DMS79 (cell line): ENCODE measurements around the gene UCKL1.
"Not testable (repeated sequence)": the region's sequence is repeated elsewhere in the genome, so short reads cannot be mapped to it uniquely, and the experiment has no call there.

Experiments
- DNase-seq: peaks from one replicate; lab custom pipeline; 2025; lab: John Stamatoyannopoulos, UW

The UCKL1 gene

DNA sequence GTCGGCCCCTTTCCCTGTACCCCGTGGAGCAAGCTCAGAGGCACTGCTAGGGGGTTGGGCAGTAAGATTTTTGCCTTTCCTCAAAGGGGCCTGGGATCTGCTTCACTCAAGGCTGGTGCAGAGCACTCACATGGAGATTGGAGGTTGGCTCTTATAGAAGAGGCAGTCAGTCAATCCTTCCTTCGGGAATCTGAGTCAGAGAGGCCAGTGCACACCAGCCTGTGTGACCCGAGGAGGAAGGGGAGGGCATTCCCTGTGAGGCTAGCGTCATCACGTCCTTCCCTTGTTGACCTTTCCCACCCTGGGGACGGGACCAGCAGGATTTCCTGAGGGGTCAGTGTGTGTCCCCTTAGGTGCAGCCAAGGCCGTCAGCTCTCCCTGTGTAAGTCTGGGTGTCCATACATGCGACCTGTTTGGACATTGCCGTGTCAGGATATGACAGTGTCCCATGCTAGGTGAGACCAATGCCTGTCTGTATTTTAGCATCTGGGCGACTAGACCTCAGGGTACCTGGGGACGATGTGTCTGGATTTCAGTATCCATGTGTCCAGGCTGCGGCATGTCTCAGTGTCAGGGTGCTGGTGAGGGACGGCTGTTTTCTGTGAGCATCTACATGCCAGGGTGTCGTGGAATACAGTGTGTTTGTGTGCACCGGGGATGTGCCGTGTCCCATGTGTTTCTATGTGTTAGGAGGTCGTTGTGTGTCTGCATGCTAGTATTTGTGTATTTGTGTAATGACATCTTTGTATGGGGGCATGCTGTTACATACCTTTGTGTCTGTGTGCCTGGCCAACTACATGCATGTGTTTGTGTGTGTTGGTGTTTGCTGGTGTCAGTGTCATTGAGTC, 16.3 kb upstream of the UCKL1 start:
- DNase-seq: no peak

DNA sequence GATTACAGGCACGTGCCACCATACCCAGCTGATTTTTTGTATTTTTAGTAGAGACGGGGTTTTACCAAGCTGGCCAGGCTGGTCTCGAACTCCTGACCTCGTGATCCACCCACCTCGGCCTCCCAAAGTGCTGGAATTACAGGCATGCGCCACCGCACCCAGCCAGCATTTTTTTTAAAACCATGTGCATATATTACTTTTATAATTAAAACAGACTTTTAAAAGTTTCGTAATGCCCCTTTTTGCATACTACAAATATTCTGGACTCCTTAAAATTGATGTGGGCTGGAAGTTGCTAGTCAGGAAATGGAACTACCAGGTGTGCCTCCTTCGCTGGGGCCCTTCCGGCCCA, 15.7 kb upstream of the UCKL1 start:
- DNase-seq: not testable (repeated sequence)

DNA sequence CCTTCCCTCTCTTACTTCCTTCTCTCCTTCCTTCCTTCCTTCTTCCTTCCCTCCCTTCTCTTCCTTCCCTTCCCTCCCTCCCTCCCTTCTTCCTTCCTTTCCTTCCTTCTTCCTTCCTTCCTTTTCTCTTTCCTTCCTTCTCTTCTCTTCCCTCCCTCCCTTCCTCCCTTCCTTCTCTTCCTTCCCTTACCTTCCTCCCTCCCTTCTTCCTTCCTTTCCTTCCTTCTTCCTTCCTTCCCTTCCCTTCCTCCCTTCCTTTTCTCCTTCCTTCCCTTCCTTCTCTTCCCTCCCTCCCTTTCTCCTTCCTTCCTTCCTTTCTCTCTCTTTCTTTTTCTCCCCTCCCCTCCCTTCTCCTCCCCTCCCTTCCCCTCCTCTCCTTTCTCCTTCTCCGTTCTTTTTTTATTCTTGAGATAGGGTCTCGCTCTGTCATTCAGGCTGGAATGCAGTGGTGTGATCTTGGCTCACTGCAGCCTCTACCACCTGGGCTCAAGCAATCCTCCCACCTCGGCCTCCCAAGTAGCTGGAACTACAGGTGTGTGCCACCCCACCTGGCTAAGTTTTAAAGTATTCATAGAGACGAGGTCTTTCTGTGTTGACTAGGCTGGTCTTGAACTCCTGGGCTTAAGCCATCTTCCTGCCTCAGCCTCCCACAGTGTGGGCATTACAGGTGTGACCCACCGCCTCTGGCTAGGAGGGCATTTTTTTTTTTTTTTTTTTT, 14.7 kb upstream of the UCKL1 start:
- no peak for DNase-seq

DNA sequence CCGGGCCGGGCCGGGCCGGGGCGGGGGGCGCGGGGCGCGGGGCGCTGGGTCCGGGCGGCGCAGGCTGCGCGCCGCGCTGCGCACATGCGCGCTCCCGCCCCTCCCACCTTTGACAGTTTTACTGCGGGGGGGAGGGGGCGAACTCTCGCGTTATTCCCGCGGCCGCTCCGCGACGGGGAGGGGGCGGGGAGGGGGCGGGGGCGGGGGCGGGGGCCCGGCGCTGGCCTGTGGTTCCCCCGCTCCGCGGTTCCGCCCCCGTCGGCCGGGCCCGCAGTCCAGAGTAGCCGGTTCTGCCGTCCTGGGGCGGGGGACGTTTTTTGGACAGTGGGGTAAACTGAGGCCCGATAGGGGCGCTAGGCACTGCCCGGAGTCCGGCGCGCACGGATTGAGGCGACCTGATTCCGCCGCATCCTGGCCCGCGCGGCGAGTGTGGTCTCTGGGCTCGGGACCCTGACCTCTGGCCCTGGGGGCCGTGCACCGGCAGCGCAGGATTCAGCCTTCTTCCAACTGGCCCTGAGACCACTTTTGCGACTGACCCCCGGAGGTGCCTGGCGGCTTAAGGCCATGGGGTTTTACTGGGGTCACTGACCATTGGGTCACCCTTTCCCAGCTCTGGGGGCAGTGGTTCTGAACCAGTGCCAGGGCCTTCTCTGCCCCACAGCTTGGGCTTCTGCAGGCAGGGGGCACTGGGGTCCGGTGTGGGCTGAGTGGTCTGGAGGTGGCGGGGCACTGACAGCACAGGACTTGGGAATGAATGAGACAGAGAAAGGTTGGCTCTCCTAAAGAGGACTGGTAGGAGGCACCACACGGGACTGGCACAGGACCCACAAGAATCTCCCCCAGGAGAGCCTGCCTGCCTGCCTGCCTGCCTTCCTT, 13.9 kb upstream of the UCKL1 start, which contains the start of gene ZNF512B:
Gene ZNF512B, minus strand, starts transcription at position 93 of the 876 bp plus-strand sequence. CDS start 1,980 bp downstream, outside the sequence.
- peak; percentile 32 for DNase-seq

DNA sequence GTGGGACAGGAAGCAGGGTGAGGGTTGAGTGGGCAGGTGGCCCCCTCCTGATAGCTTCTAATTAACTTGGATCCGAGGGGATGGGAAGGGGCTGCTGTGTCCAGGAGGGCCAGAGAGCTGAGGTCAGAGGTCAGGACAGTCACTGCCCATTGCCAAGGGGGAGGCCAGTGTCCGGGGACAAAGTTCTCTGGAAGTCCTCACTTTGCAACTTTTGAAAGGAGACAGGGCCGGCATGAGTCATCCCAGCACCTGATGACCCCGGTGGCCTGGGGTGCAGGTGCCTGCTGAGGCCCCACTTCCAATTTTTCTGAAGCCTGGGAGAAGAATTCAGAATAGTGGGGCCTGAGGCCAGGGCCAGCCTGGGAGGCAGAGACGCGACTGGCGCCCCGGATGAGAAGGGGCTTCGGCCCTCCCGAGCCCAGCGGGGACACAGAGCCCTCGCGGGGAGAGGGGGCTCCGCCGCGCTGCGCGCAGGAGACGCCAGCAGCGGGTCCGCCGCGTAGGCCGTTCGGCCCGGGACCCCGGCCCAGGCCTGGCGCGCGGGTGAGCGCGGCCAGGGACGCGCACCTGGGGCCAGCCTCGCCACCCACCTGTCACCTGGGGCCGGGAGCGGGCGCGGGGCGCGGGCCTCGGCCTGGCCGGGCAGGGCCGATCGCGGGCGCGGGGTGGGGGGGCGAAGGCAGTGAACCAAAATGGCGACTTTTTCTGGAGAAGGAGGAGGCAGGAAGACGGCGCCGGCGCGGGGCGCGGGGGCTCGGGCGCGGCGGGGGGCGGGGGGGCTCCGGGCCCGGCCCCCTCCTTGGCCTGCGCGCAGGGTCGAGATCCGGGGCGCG, 12.9 kb upstream of the UCKL1 start:
- no peak for DNase-seq

DNA sequence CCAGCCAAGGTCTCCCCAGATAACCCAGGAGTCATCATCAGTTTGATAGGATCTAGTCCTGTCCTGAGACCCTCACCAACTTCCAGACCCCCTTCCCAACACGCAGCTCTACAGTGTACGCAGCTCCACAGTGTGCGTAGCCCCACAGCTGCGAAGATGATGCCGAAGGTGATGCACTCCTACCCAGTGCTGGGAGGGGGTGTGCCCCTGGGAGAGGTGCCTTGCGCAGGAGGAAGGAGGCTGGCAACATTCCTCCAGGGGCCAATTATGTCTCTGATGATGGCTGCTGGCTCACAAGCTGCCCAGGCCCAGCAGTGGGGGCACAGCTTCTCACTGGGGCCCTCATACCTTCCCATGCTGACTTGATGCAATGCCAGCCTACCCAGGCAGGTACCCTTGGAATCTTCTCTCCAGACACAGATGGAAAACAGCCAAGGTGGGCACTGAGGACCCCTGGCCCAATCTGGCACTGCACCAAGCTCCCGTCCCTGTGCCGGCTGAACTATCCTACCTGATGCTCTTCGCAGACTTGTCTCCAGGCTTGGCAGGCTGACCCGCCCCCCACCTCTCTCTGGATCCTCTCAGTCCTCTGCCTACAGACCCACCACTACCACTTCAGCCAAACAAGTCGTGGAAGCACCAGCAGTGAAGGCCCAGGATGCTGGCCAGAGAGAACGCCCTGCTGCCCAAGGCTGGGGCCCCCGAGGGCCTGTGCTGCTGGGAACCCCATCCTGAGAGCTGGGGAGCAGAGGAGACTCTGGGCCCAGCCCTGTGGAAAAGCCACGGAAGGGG, 12.1 kb upstream of the UCKL1 start:
- DNase-seq: no peak

DNA sequence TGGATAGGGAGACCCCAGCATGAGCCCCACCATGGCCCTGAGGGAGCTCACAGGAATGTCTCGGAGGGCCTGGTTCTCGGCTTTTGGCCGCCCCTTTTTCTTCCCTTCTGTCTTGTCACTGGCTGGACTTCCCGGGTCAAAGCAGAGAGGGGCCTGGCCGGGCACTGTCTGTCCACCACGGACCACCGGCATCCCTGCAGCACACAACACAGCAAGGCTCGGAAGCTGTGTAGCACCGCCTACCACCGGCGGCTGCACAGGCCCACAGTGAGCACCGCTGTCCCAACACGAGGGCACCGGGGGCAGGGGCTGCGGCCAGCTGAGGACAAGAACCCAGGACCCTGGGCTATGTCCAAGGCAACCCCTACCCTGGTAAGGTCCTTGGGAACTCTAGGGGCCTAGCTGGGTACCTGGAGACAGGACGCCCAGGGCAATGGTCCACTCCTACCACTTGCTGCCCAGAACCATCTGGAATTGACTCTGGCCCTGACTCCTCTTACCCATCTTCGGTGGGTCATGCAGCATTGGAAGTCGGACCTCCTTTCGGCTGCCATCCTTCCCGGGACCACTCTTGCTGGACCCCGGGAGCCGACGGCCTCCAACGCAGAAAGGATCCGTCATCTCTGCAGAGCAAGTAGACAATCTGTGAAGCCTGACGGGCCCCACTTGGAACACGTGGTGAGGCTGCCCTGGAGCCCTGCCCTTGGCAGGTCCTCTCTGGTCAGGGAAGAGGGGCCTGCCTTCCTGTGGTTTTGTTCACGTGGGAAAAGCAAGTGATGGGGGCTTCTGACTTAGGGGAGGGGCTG, 11.3 kb upstream of the UCKL1 start:
- no peak for DNase-seq

DNA sequence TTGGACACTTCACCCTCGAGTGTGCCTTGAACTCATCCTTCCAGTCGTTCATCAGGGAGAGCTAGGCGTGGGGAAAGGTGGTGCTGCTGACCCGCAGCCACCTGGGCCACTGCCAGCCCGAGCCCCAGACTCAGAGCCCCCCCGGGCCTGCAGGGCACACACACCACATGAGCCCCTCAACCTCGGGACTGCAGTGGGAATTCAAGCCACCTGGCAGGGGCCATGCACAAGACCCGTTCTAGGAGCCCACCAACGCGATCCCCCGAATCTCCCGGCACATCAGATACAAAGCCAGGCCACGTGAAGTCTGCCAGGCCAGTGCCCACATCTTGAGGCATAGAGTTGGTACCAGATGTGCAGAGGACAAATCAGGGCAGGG, 10.7 kb upstream of the UCKL1 start:
- no peak for DNase-seq

DNA sequence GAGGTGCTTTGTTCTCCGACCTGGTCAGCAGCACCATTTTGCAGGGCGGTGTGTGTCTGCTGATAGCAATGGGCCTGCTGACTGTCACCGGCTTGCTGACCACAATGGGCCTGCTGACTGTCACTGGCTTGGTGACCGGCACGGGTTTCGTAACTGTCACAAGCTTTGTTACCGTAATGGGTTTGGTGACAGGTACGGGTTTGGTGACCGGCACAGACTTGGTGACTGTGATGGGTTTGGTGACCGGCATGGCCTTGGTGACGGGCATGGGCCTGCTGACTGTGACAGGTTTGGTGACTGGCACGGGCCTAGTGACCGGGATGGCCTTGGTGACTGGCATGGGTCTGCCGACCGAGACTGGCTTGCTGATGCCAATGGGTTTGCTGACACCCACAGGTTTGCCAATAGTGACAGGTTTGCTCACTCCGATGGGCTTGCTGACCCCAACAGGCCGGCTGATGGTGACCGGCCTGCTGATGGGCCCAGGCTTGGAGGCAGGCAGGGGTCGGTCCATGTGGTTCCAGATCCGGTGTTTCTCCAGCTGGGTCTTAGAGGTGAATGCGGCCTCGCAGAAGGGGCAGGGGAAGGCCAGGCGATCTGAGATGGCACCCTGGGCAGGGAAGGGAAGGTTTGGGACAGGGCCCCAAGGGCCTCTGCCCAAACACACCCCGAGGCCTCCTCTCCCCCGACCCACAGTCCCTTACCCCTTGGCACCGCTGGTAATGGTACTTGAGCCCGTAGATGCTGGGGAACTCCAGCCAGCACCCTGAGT, 10.1 kb upstream of the UCKL1 start:
- no peak for DNase-seq

DNA sequence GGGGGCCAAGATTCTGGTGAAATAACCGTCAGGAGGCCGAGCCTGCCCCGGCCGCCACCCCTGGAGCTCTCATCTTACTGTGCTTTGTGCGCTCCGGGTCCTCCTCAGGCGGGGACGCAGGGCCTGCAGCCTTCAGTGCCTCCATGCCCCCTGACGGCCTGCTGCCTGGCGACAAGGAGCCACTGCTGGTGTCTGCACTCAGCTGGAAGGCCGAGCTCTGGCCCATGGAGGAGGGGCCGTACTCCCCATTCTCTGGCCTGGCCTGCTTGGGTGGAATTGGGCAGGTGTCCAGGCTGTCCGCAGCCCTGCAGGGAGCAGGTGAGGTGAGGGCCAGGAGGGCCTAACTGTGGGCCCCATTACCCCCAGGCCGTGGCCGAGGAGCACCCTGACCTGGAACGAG, 8.2 kb upstream of the UCKL1 start:
- DNase-seq: no peak

DNA sequence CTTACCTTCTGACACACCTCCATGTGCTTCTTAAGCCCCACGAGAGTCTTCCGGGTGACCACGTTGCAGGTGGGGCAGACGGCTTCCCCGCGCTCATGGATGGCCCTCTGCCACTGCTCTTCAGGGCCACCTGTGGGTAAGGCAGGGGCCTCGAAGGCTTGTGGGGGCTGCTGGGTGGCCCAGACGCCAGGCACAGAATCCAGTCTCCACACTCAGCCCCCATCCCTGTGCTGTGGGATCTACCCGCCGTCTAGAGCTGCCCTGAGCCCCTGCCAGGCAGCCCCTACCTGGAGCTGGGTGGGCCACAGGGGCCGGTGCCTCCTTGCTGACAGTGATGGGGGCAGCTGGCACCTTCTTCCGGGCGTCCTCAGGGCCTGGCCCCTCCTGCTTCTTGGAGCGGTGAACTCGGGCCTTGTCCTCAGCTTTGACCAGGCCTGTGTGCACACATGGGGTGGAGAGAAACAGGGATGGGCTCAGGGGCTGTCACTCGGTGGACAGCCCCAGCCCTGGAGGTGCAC, 7.6 kb upstream of the UCKL1 start:
- no peak for DNase-seq

DNA sequence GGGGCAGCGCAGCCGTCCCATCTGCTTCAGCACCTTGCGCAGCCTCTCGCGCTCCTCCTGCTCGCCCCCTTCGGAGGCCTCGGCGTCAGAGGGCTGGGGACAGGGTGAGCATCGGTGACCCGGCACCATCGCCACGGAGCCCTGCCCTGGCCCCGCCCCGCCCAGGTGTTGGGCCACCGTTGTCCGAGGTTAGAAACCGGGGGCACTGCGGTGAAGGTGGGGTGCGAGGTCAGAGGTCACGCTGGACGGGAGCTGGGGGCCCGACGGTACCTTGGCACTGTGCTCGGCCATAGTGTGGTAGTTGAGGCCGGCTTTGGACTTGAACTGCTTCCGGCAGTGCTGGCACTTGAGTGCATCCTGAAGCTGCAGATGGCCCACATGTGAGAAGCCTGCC, 7.1 kb upstream of the UCKL1 start:
- DNase-seq: no peak

DNA sequence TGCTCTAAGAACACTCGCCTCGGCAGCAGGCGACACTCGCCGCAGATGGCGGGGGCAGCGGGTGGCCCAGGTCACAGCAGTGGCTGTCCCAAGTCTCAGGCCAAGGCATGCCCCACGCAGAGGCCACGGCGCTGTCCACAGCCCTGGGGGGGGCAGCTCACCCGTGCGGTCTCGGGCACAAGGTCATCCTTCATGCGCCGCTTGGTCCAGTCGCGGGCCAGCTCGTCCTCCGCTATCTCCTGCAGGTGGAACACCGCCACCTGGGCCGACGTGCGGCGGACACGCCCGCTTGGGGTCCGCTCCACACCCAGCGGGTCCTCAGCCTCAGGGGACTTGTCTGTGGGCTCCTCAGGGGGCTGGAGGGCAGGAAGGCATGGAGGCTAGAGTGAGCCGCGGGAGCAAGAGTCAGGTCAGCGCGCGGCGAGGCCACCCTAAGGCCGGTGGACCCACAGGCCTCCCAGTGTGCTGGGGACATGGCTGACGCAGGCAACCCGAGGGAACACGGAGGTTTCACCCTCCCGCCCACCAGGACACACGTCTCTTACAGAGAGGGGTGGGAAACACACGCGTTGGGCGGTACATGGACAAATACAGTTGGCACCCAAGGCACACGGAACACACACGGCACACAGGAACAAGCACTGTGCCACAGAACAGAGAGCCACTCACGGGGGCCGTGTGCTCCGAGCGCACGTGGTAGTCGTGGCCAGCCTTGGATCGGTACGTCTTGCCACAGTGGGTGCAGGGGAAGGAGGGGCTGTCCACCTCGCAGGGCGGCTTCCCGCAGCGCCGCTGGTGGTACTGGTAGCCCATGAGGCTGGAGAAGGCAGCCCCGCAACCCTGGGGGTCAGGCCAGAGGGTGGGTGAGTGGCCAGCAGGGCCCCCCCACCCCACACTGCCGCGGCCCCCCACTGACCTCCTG, 6.5 kb upstream of the UCKL1 start:
- no peak for DNase-seq

DNA sequence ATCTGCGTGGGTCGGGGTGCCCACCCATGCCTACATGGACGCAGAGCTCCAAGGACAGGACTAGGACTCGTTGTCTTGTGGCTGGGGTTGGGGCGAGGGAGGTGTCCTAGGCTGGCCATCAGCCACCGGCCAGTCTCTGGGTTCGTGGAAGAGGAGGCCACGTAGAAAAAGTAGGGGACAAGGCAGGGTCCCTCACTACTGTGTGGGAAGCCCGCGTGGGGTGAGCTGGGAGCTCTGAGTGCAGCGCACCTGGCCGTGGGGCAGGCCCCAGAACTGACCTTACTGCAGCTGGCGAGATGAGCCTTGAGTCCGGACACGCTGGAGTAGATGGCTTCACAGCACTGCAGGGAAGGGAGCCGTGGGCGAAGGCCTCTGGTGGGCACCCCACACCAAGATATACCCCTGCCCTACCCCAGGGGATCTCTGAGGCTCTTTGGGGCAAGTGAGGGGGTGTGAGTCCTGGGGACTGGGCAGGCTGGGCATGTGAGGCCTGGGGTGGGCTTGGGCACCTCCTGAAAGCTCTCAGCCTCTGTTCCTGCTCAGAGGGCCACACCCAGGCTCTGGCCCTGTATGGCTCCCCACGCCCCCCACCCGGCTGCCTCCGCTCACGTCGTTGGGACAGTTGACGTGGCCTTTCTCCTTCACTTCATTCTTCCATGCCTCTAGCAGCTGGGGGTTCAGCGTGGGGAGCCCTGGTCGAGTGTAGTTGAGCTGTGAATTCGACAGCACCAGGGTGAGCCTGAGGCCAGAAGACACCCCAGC, 5.6 kb upstream of the UCKL1 start:
- DNase-seq: no peak

DNA sequence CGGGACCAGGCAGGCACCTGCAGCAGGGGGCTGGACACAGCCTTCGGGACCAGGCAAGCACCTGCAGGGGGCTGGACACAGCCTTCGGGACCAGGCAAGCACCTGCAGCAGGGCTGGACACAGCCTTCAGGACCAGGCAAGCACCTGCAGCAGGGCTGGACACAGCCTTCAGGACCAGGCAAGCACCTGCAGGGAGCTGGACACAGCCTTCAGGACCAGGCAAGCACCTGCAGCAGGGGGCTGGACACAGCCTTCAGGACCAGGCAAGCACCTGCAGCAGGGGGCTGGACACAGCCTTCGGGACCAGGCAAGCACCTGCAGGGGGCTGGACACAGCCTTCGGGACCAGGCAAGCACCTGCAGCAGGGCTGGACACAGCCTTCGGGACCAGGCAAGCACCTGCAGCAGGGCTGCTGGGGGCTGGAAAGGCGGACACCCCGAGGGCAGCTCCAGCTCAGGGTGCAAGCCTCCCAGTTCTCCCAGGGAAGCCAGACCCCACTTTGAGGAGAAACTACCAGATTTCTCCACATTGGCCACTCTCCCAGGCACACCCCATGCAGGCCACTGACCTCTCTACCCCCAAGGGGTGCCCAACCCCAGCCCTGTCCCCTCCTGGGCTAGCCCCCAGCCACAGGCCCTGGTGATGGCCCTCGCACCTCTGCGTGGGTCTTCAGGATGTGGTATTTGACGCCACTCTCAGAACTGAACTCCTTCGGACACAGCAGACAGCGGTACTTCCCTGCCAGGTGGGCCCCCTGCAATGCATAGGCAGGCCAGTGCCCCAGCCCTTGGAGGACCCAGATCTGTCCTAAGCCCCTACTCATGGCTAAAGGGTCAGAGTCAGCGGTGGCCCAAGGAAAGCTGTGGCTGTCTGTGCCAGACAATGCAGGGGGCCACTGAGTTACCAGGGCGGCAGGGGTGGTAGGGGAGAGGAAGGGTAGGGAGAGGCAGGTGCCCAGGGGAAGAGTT, 4.7 kb upstream of the UCKL1 start:
- not testable (repeated sequence) for DNase-seq

DNA sequence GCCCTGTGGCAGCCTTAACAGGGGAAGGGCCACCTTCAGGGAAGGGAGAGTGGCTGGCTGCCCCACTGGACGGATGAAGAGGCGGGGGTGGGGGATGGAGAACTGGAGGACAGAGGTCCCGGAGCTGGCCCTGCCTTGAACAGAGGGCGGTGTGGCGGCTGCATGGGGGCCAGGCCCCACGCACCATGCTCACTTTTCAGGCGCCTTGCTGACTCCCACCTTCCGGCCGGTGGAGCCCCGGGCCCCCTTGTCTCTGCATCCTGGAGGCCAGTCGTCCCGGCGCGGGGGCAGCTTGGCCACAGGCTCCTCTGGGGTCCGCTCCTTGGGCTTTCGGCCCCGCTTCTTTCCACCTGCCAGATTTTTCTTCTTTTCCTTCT, 3.5 kb upstream of the UCKL1 start:
- DNase-seq: no peak
